GM18519 (cell line): ENCODE measurements around the gene FAM200B.
"Not testable (repeated sequence)": the region's sequence is repeated elsewhere in the genome, so short reads cannot be mapped to it uniquely, and the experiment has no call there.

Experiments used
- ATAC-seq: cut with Tn5 transposase; IDR thresholded peaks from one replicate; pipeline ENCODE4 v1.9.1; 2021; ENCODE audit warnings: mild to moderate bottlenecking, moderate library complexity; ENCODE audit not compliant: unreplicated experiment, low FRiP score

Gene FAM200B

GRCh38 chr4:15729910-15730533 lies 48.4 kb downstream of the FAM200B start:
- ATAC-seq, result no peak

GRCh38 chr4:15733061-15733460 lies 51.4 kb downstream of the FAM200B start:
- not testable (repeated sequence) for ATAC-seq

DNA sequence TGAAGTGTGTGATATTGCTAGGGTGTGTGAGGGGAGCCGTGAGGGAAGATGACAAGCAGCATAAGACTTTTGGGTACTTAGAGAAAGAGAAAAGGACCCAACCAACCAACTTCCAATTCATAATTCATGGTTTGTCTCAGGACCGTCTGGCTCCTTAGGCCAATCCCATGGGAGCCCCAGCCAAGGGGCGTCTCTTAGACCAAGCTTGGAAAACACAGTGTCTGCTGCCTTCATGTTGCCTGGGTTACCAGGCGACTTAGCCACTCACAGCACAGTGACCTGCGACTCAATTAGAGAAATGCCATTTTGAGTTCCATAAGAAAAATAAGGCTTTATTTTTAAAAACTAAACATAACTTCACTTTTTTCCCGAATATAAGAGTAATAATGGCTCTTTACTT lies 53.9 kb downstream of the FAM200B start:
- ATAC-seq, result no peak

- ATAC-seq, result no peak
These were observed 55.0 kb downstream of the FAM200B start for GRCh38 chr4:15736514-15737050.

DNA sequence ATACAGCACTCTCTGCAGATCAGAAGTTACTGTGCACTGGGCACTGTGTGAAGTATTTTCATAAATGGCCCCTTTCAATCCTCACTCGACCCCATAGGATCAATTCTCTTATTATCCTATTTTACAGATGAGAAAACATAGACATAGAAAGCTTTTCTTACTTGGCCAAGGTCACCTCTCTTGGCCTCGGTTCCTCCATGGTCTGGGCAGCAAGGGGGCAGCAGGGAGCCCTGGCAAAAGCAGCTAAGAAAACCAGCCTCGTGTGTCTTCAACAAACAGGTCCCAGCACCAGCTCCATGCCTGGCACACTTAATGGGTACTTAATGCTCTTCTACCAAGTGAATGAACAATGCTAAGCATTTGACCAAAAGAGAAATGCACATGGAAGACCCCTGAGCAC lies 55.6 kb downstream of the FAM200B start:
- ATAC-seq, result no peak

DNA sequence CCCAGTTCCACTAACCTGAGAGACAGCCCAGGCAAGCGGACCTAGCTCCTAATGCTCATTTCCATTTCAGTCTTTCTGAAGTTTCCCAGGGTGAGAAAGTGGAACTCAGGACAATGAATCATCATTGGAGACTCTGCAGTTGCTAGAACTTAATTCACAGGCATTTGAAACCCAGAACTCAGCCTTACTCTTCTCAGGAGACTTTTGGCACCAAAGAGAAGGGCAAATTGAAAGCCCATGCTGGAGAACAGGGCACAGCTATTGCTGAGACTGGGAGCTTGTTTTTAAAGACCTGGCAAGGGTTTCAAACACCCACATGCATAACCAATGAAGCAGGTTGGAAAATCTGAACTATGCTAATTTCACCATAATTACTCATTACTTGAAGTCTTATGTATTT lies 57.2 kb downstream of the FAM200B start:
- ATAC-seq, result no peak
